ENCODE data around the gene USH2A. TPM values are rescaled to one million over a fixed set of nuclear protein-coding genes. Genes with fewer than 3 reads are reported as not detected.

The USH2A gene
- total and polyA plus RNA-seq, 5 donors from 2014 or later = not detected

GRCh38 chr1:215830226-215830810, 592.9 kb downstream of the USH2A start:
- H3K27me3 Mint-ChIP-seq = no peaks in the 10 kb centered on the region
- no peak for ATAC-seq (ENCODE audit: low read depth in 2 of 2)
- H3K9me3 Mint-ChIP-seq = peaks cover 0 to 55% (median 8%) of the 10 kb centered on the region in 7 donors
- Histone ChIP-seq H3K27ac (ENCODE audit: insufficient read depth, low read length, poor library complexity, severe bottlenecking) (no peak overlapping the region), H3K36me3 (ENCODE audit: control insufficient read depth, insufficient read depth, low read length) (no peaks in the 10 kb centered on the region), H3K4me1 (ENCODE audit: control insufficient read depth, insufficient read depth, low read length, poor library complexity, severe bottlenecking) (no peaks in the 10 kb centered on the region), H3K27me3 (ENCODE audit: control insufficient read depth, insufficient read depth, low read length) (no peaks in the 10 kb centered on the region), H3K9me3 (ENCODE audit: control insufficient read depth in 2 of 2, low read length in 2 of 2) (no peaks in the 10 kb centered on the region), H3K4me3 (ENCODE audit: low read depth, low read length) (no peak overlapping the region)
- H3K4me3 Mint-ChIP-seq = no peak overlapping the region
- peaks cover 0 to 4% (median 0%) of the 10 kb centered on the region in 4 donors for H3K4me1 Mint-ChIP-seq
- no peaks in the 10 kb centered on the region for H3K36me3 Mint-ChIP-seq
- no peak for DNase-seq
- H3K27ac Mint-ChIP-seq = no peak overlapping the region

- H3K4me1 Mint-ChIP-seq = peaks cover 0 to 4% (median 0%) of the 10 kb centered on the region in 4 donors
- H3K36me3 Mint-ChIP-seq = no peaks in the 10 kb centered on the region
- H3K4me1 ChIP-seq (ENCODE audit: control insufficient read depth, insufficient read depth, low read length, poor library complexity, severe bottlenecking) = no peaks in the 10 kb centered on the region
- H3K36me3 ChIP-seq (ENCODE audit: control insufficient read depth, insufficient read depth, low read length) = no peaks in the 10 kb centered on the region
- no peak overlapping the region for H3K4me3 Mint-ChIP-seq
- no peak for ATAC-seq (ENCODE audit: low read depth in 2 of 2)
- H3K4me3 ChIP-seq (ENCODE audit: low read depth, low read length) = no peak overlapping the region
- H3K27me3 Mint-ChIP-seq = no peaks in the 10 kb centered on the region
- no peak for DNase-seq
- peaks cover 3 to 40% (median 12%) of the 10 kb centered on the region in 7 donors for H3K9me3 Mint-ChIP-seq
- no peak overlapping the region for H3K27ac Mint-ChIP-seq
- H3K27ac ChIP-seq (ENCODE audit: insufficient read depth, low read length, poor library complexity, severe bottlenecking) = no peak overlapping the region
- no peaks in the 10 kb centered on the region for H3K27me3 ChIP-seq (ENCODE audit: control insufficient read depth, insufficient read depth, low read length)
- peaks cover 0 to 4% of the 10 kb centered on the region in 2 experiments for H3K9me3 ChIP-seq (ENCODE audit: control insufficient read depth in 2 of 2, low read length in 2 of 2)
These were observed 598.2 kb downstream of the USH2A start for GRCh38 chr1:215825056-215825455.

GRCh38 chr1:215824245-215824644, 599.0 kb downstream of the USH2A start:
- Mint-ChIP-seq H3K36me3 (no peaks in the 10 kb centered on the region), H3K4me3 (no peak overlapping the region), H3K4me1 (peaks cover 0 to under 1% (median 0%) of the 10 kb centered on the region in 4 donors), H3K9me3 (peaks cover 3 to 33% (median 7%) of the 10 kb centered on the region in 7 donors), H3K27ac (no peak overlapping the region), H3K27me3 (no peaks in the 10 kb centered on the region)
- Histone ChIP-seq H3K27ac (ENCODE audit: insufficient read depth, low read length, poor library complexity, severe bottlenecking) (no peak overlapping the region), H3K36me3 (ENCODE audit: control insufficient read depth, insufficient read depth, low read length) (no peaks in the 10 kb centered on the region), H3K4me1 (ENCODE audit: control insufficient read depth, insufficient read depth, low read length, poor library complexity, severe bottlenecking) (no peaks in the 10 kb centered on the region), H3K4me3 (ENCODE audit: low read depth, low read length) (no peak overlapping the region), H3K27me3 (ENCODE audit: control insufficient read depth, insufficient read depth, low read length) (no peaks in the 10 kb centered on the region), H3K9me3 (ENCODE audit: control insufficient read depth in 2 of 2, low read length in 2 of 2) (peaks cover 0 to 4% of the 10 kb centered on the region in 2 experiments)
- DNase-seq (no peak), ATAC-seq (ENCODE audit: low read depth in 2 of 2) (no peak)

GRCh38 chr1:215819114-215819513, 604.1 kb downstream of the USH2A start:
- no peak for DNase-seq
- H3K27ac Mint-ChIP-seq = no peak overlapping the region
- H3K4me3 ChIP-seq (ENCODE audit: low read depth, low read length) = no peak overlapping the region
- H3K36me3 ChIP-seq (ENCODE audit: control insufficient read depth, insufficient read depth, low read length) = no peaks in the 10 kb centered on the region
- no peak overlapping the region for H3K27ac ChIP-seq (ENCODE audit: insufficient read depth, low read length, poor library complexity, severe bottlenecking)
- no peak overlapping the region for H3K4me3 Mint-ChIP-seq
- H3K9me3 ChIP-seq (ENCODE audit: control insufficient read depth in 2 of 2, low read length in 2 of 2) = peaks cover 0 to 4% of the 10 kb centered on the region in 2 experiments
- no peaks in the 10 kb centered on the region for H3K4me1 ChIP-seq (ENCODE audit: control insufficient read depth, insufficient read depth, low read length, poor library complexity, severe bottlenecking)
- peaks cover 3 to 14% (median 6%) of the 10 kb centered on the region in 7 donors for H3K9me3 Mint-ChIP-seq
- H3K27me3 Mint-ChIP-seq = no peaks in the 10 kb centered on the region
- H3K36me3 Mint-ChIP-seq = no peaks in the 10 kb centered on the region
- H3K27me3 ChIP-seq (ENCODE audit: control insufficient read depth, insufficient read depth, low read length) = no peaks in the 10 kb centered on the region
- no peak for ATAC-seq (ENCODE audit: low read depth in 2 of 2)
- no peaks in the 10 kb centered on the region for H3K4me1 Mint-ChIP-seq

- no peak overlapping the region for H3K27ac Mint-ChIP-seq
- H3K36me3 ChIP-seq (ENCODE audit: control insufficient read depth, insufficient read depth, low read length) = no peaks in the 10 kb centered on the region
- H3K36me3 Mint-ChIP-seq = no peaks in the 10 kb centered on the region
- peaks cover 5 to 11% of the 10 kb centered on the region in 2 experiments for H3K9me3 ChIP-seq (ENCODE audit: control insufficient read depth in 2 of 2, low read length in 2 of 2)
- no peaks in the 10 kb centered on the region for H3K4me1 ChIP-seq (ENCODE audit: control insufficient read depth, insufficient read depth, low read length, poor library complexity, severe bottlenecking)
- peaks cover 7 to 19% (median 14%) of the 10 kb centered on the region in 7 donors for H3K9me3 Mint-ChIP-seq
- H3K27me3 Mint-ChIP-seq = no peaks in the 10 kb centered on the region
- ATAC-seq (ENCODE audit: low read depth in 2 of 2) (no peak), DNase-seq (no peak)
- H3K27ac ChIP-seq (ENCODE audit: insufficient read depth, low read length, poor library complexity, severe bottlenecking) = no peak overlapping the region
- no peaks in the 10 kb centered on the region for H3K4me1 Mint-ChIP-seq
- no peaks in the 10 kb centered on the region for H3K27me3 ChIP-seq (ENCODE audit: control insufficient read depth, insufficient read depth, low read length)
- no peak overlapping the region for H3K4me3 Mint-ChIP-seq
- H3K4me3 ChIP-seq (ENCODE audit: low read depth, low read length) = no peak overlapping the region
These were observed 615.3 kb downstream of the USH2A start for GRCh38 chr1:215807911-215808436.

GRCh38 chr1:215807218-215807617, 616.0 kb downstream of the USH2A start:
- H3K27me3 ChIP-seq (ENCODE audit: control insufficient read depth, insufficient read depth, low read length) = no peaks in the 10 kb centered on the region
- Mint-ChIP-seq H3K27me3 (no peaks in the 10 kb centered on the region), H3K27ac (no peak overlapping the region), H3K4me1 (no peaks in the 10 kb centered on the region), H3K9me3 (peaks cover 6 to 26% (median 12%) of the 10 kb centered on the region in 7 donors), H3K36me3 (no peaks in the 10 kb centered on the region), H3K4me3 (no peak overlapping the region)
- no peak overlapping the region for H3K27ac ChIP-seq (ENCODE audit: insufficient read depth, low read length, poor library complexity, severe bottlenecking)
- H3K9me3 ChIP-seq (ENCODE audit: control insufficient read depth in 2 of 2, low read length in 2 of 2) = peaks cover 2 to 6% of the 10 kb centered on the region in 2 experiments
- no peak overlapping the region for H3K4me3 ChIP-seq (ENCODE audit: low read depth, low read length)
- ATAC-seq (ENCODE audit: low read depth in 2 of 2) (no peak), DNase-seq (no peak)
- no peaks in the 10 kb centered on the region for H3K36me3 ChIP-seq (ENCODE audit: control insufficient read depth, insufficient read depth, low read length)
- H3K4me1 ChIP-seq (ENCODE audit: control insufficient read depth, insufficient read depth, low read length, poor library complexity, severe bottlenecking) = no peaks in the 10 kb centered on the region

- Histone ChIP-seq H3K27me3 (ENCODE audit: control insufficient read depth, insufficient read depth, low read length) (no peaks in the 10 kb centered on the region), H3K27ac (ENCODE audit: insufficient read depth, low read length, poor library complexity, severe bottlenecking) (no peak overlapping the region), H3K36me3 (ENCODE audit: control insufficient read depth, insufficient read depth, low read length) (no peaks in the 10 kb centered on the region), H3K4me1 (ENCODE audit: control insufficient read depth, insufficient read depth, low read length, poor library complexity, severe bottlenecking) (no peaks in the 10 kb centered on the region), H3K4me3 (ENCODE audit: low read depth, low read length) (no peak overlapping the region), H3K9me3 (ENCODE audit: control insufficient read depth in 2 of 2, low read length in 2 of 2) (no peaks in the 10 kb centered on the region)
- no peaks in the 10 kb centered on the region for H3K36me3 Mint-ChIP-seq
- DNase-seq = no peak
- no peaks in the 10 kb centered on the region for H3K27me3 Mint-ChIP-seq
- no peak for ATAC-seq (ENCODE audit: low read depth in 2 of 2)
- no peaks in the 10 kb centered on the region for H3K4me1 Mint-ChIP-seq
- H3K4me3 Mint-ChIP-seq = no peak overlapping the region
- peaks cover 0 to 21% (median 7%) of the 10 kb centered on the region in 7 donors for H3K9me3 Mint-ChIP-seq
- H3K27ac Mint-ChIP-seq = no peak overlapping the region
These were observed 625.4 kb downstream of the USH2A start for GRCh38 chr1:215797859-215798258.

- H3K9me3 ChIP-seq (ENCODE audit: control insufficient read depth in 2 of 2, low read length in 2 of 2) = no peaks in the 10 kb centered on the region
- no peaks in the 10 kb centered on the region for H3K27me3 ChIP-seq (ENCODE audit: control insufficient read depth, insufficient read depth, low read length)
- Mint-ChIP-seq H3K4me3 (no peak overlapping the region), H3K27ac (no peak overlapping the region), H3K4me1 (no peaks in the 10 kb centered on the region), H3K36me3 (no peaks in the 10 kb centered on the region), H3K27me3 (no peaks in the 10 kb centered on the region), H3K9me3 (peaks cover 0 to 8% (median 3%) of the 10 kb centered on the region in 7 donors)
- no peak overlapping the region for H3K27ac ChIP-seq (ENCODE audit: insufficient read depth, low read length, poor library complexity, severe bottlenecking)
- H3K4me3 ChIP-seq (ENCODE audit: low read depth, low read length) = no peak overlapping the region
- ATAC-seq (ENCODE audit: low read depth in 2 of 2) (no peak), DNase-seq (no peak)
- no peaks in the 10 kb centered on the region for H3K4me1 ChIP-seq (ENCODE audit: control insufficient read depth, insufficient read depth, low read length, poor library complexity, severe bottlenecking)
- no peaks in the 10 kb centered on the region for H3K36me3 ChIP-seq (ENCODE audit: control insufficient read depth, insufficient read depth, low read length)
These were observed 629.1 kb downstream of the USH2A start for GRCh38 chr1:215794156-215794555.

All from CD4-positive, CD25-positive, alpha-beta regulatory T cell (primary cell).